Measurements from ENCODE around the gene CEP57.
A peak's percentile ranks its signal among the peaks of the same experiment; 100 is the strongest.
"Not testable (repeated sequence)": the region's sequence is repeated elsewhere in the genome, so short reads cannot be mapped to it uniquely, and the experiment has no call there.

The CEP57 gene

GRCh38 chr11:95799546-95799945 lies 9.2 kb downstream of the CEP57 start:
- no peak for DNase-seq

- no peak for DNase-seq
Measured at GRCh38 chr11:95800438-95800837, 10.1 kb downstream of the CEP57 start.

GRCh38 chr11:95802806-95803205 lies 12.5 kb downstream of the CEP57 start:
- no peak for DNase-seq

- DNase-seq = no peak
Measured at GRCh38 chr11:95803973-95804372, 13.7 kb downstream of the CEP57 start.

- no peak for DNase-seq
Measured at GRCh38 chr11:95805869-95806268, 15.6 kb downstream of the CEP57 start.

GRCh38 chr11:95806464-95806863 lies 16.2 kb downstream of the CEP57 start:
- DNase-seq = not testable (repeated sequence)

- DNase-seq = not testable (repeated sequence)
Measured at GRCh38 chr11:95811052-95811451, 20.8 kb downstream of the CEP57 start.

GRCh38 chr11:95816037-95816436 lies 25.7 kb downstream of the CEP57 start:
- DNase-seq = no peak

- no peak for DNase-seq
Measured at GRCh38 chr11:95821640-95822039, 31.3 kb downstream of the CEP57 start.

- DNase-seq = no peak
Measured at GRCh38 chr11:95827696-95828095, 37.4 kb downstream of the CEP57 start.

- no peak for DNase-seq
Measured at GRCh38 chr11:95829580-95830259, 39.4 kb downstream of the CEP57 start.

GRCh38 chr11:95831198-95831883 lies 41.0 kb downstream of the CEP57 start:
- no peak for DNase-seq

- DNase-seq = no peak
Measured at GRCh38 chr11:95832763-95833162, 42.5 kb downstream of the CEP57 start.

- no peak for DNase-seq
Measured at GRCh38 chr11:95833378-95833777, 43.1 kb downstream of the CEP57 start.

GRCh38 chr11:95835351-95835750 lies 45.1 kb downstream of the CEP57 start:
- DNase-seq = no peak

GRCh38 chr11:95835768-95836488 lies 45.6 kb downstream of the CEP57 start:
- peak; percentile 53 for DNase-seq

- no peak for DNase-seq
Measured at GRCh38 chr11:95845167-95845566, 54.9 kb downstream of the CEP57 start.

GRCh38 chr11:95849087-95849825 lies 59.0 kb downstream of the CEP57 start:
- DNase-seq = peak; percentile 9

- DNase-seq = no peak
Measured at GRCh38 chr11:95850137-95850536, 59.8 kb downstream of the CEP57 start.

- DNase-seq = no peak
Measured at GRCh38 chr11:95853138-95853537, 62.8 kb downstream of the CEP57 start.

- DNase-seq = no peak
Measured at GRCh38 chr11:95853862-95854261, 63.6 kb downstream of the CEP57 start.

- DNase-seq = not testable (repeated sequence)
Measured at GRCh38 chr11:95854362-95854761, 64.1 kb downstream of the CEP57 start.

GRCh38 chr11:95860024-95860423 lies 69.7 kb downstream of the CEP57 start:
- not testable (repeated sequence) for DNase-seq
